GM12801 (cell line): ENCODE data around the gene MRPS27.

Experiments
- TF ChIP-seq, protein P1 (sequence below): IDR thresholded peaks from one replicate; pipeline ENCODE4 v1.5.1; 2011; ENCODE audit warnings: control low read depth; ENCODE audit not compliant: insufficient read length; ENCODE audit errors: extremely low read depth

Gene MRPS27

DNA sequence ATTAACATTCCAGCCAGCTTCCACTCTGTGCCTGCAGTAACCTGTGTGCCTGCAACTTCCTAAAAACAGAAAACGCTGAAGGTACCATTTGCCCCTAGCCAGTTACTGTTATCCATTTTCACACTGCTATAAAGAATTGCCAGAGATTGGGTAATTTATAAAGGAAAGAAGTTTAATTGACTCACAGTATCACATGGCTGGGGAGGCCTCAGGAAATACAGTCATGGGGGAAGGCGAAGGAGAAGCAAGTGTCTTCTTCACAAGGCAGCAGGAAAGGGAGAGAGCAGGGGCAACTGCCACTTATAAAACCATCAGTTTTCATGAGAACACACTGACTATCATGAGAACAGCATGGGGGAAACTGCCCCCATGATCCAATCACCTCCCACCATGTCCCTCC is 31.3 kb upstream of the MRPS27 start:
- TF ChIP-seq, protein P1, sequence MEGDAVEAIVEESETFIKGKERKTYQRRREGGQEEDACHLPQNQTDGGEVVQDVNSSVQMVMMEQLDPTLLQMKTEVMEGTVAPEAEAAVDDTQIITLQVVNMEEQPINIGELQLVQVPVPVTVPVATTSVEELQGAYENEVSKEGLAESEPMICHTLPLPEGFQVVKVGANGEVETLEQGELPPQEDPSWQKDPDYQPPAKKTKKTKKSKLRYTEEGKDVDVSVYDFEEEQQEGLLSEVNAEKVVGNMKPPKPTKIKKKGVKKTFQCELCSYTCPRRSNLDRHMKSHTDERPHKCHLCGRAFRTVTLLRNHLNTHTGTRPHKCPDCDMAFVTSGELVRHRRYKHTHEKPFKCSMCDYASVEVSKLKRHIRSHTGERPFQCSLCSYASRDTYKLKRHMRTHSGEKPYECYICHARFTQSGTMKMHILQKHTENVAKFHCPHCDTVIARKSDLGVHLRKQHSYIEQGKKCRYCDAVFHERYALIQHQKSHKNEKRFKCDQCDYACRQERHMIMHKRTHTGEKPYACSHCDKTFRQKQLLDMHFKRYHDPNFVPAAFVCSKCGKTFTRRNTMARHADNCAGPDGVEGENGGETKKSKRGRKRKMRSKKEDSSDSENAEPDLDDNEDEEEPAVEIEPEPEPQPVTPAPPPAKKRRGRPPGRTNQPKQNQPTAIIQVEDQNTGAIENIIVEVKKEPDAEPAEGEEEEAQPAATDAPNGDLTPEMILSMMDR, result no peak

DNA sequence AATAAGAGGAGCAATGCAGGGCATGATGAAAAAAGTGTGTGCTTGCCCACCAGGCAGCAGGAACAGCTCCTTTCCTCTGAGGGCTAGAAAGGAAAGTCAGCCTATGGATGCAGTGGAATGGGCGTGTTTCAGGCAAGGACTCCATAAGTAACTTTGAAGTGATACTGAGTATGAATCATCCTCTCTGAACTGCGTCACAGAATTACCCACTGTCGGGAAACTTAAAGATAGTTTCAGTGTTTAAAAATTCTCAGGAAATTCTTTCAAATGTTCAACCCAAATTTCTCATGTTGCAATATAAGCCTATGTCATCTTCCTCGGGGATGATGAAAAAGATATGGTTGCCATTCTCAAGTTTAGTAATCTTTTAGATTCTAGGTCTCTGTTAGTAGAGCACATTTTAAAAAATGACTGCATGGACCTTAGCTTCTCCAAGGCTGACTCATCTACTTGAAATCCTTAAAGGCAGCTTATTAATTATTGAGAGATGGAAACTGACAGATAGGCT is 27.8 kb upstream of the MRPS27 start:
- TF ChIP-seq, protein P1, result no peak

DNA sequence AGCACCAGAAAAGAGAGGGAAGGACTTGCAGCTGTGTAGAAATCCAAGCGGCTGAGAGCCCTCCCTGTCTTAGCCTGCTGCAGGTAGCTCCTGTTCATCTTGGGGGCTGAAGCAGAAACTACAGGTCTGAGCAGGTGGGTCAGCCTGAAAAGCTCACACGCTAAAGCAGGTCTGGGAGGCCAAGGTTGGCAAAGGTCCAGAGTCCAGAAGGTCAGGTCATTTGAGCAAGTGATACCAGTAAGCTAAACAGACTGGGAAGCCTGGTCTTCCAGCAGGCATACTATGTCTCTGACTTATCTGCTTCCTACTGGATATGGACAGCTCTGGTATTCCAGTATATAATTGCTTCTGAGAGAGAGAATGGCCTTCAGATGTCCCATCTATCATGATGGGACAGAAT is 26.4 kb upstream of the MRPS27 start:
- TF ChIP-seq, protein P1, result no peak

DNA sequence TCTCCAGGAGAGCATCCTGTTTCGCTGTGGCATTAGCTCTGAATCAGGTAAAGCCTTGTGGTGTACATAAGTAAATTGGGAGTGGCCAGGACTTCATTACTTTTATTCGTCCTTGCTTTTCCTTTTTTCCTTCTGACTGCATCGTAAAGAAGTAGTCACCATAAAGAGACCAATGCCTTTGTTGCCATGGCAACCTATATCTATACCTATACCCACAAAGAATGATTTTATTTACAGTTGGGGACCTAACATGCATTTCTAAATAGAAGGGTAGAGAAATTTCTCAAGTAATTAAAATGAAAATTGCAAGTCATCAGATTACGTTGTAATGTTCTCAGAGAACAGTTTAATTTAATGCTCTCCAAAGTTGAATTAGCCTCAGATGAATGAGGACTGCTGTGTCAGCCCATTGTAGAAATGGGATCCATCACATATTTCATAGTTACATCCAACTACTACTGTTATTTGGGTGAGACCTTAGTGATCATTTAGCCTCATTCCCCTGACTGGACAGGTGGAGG is 18.7 kb upstream of the MRPS27 start:
- TF ChIP-seq, protein P1, result no peak

DNA sequence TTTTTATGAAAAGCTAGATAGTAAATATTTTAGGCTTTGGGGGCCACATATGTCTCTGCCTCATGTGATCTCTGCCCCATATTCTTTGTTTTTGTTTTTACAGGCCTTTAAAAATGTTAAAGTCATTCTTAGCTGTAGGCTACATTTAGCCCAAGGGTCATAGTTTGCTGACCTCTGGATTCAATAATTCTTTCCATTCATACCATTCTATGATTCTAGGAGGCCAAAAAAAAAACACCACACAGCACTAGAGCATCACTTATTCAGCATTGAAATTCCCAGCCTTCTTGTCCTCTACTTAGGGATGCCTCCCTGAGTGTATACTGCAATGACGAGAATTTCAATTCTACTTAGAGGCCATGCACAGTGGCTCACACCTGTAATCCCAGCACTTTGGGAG is 17.1 kb upstream of the MRPS27 start:
- TF ChIP-seq, protein P1, result no peak

DNA sequence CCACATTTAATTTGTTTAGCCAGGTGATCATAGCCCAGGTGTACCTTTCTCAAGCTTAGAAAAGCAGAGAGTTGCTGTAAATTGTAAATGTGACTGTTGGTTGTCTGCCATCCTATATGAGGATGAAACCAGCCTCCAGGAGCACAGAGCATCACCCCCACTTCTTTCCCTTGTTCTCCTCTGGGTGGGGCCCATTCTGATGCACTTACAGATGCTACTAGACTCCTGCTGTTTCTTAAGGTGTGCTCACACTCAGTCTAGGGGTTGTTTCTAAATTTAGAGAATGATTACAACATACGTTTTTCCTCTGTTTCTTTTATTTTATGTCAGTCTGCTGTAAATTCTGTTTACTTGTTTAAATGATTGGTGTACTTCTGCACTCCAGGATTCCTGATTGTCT is 10.7 kb upstream of the MRPS27 start:
- TF ChIP-seq, protein P1, result no peak

DNA sequence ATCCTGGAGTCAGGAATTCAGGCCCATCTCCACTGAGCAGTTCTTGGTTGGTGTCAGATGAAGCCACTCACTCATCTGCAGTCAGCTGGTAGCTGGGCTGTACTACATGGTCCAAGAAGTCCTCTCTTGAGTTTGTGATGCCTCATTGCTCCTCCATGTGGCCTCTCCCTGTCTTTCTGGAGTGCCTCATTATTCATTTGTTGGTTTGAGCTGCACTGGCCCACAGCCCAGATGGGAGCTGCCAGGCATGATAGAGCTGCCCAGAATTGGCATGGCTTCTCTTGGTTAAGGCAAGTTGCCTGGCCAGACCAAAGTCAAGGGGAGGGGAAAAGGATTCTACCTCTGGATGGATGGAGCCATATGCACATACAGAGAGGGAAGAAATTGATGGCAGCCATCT is 8.1 kb upstream of the MRPS27 start:
- TF ChIP-seq, protein P1, result no peak
